Spleen (tissue), 7 donors: ENCODE results near the gene TCEA3.

Experiments
- POLR2A ChIP-seq, 3 donors: fragments of 450-650 bp; IDR thresholded peaks; one replicate each; pipeline ENCODE4 v1.5.1; 2017; ENCODE audit warnings: antibody characterized with exemption in 3 of 3, mild to moderate bottlenecking in 1 of 3
- POLR2AphosphoS5 ChIP-seq, 3 donors: sonication (generic); formaldehyde crosslinking; IDR thresholded peaks; one replicate each; pipeline ENCODE4 v1.5.1; 2017; ENCODE audit warnings: antibody characterized with exemption in 3 of 3
- TF ChIP-seq, protein P1 (sequence below), 11 experiments: fragments of 200-600 bp in 7 of 11; fragments of 450-650 bp in 4 of 11; sonication (generic) in 4 of 11; IDR thresholded peaks in 8 of 11; conservative IDR thresholded peaks in 3 of 11; 1 replicate in 7 of 11; 2 replicates in 4 of 11; pipeline versions ENCODE4 v1.4.0 to v1.8.0; 2016 to 2021; ENCODE audit warnings: antibody characterized with exemption in 11 of 11, inconsistent platforms in 4 of 11, mild to moderate bottlenecking in 1 of 11
- donor health status: DM: no; HTN: no; CAD: no; lungs with moderate emphysema.
- donor health status: DM: no; HTN: no; CAD: no.
- donor health status: DM: no; HTN: no; CAD: no.

- no peak for TF ChIP-seq POLR2A (IDR thresholded peaks at IDR 0.05)
- TF ChIP-seq, protein P1, sequence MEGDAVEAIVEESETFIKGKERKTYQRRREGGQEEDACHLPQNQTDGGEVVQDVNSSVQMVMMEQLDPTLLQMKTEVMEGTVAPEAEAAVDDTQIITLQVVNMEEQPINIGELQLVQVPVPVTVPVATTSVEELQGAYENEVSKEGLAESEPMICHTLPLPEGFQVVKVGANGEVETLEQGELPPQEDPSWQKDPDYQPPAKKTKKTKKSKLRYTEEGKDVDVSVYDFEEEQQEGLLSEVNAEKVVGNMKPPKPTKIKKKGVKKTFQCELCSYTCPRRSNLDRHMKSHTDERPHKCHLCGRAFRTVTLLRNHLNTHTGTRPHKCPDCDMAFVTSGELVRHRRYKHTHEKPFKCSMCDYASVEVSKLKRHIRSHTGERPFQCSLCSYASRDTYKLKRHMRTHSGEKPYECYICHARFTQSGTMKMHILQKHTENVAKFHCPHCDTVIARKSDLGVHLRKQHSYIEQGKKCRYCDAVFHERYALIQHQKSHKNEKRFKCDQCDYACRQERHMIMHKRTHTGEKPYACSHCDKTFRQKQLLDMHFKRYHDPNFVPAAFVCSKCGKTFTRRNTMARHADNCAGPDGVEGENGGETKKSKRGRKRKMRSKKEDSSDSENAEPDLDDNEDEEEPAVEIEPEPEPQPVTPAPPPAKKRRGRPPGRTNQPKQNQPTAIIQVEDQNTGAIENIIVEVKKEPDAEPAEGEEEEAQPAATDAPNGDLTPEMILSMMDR (IDR thresholded peaks at IDR 0.05 in 8 of 11, conservative IDR thresholded peaks at IDR 0.05 in 3 of 11) = no peak
- TF ChIP-seq POLR2AphosphoS5 (IDR thresholded peaks at IDR 0.05) = no peak
Observed at GRCh38 chr1:23371987-23372880, 52.3 kb downstream of the TCEA3 start.
